GM18508 (cell line): ENCODE data around the gene SMYD3.

ENCODE experiments used
- ATAC-seq: cut with Tn5 transposase; IDR thresholded peaks from one replicate; pipeline ENCODE4 v1.9.1; 2021; ENCODE audit warnings: moderate number of reproducible peaks; ENCODE audit not compliant: insufficient read depth, unreplicated experiment

The SMYD3 gene

GRCh38 chr1:245807954-245808719, 698.9 kb downstream of the SMYD3 start:
- no peak for ATAC-seq

GRCh38 chr1:245807306-245807705, 699.8 kb downstream of the SMYD3 start:
- peak; percentile 65 for ATAC-seq

- ATAC-seq = no peak
Measured at GRCh38 chr1:245805532-245805931, 701.5 kb downstream of the SMYD3 start.

- no peak for ATAC-seq
Measured at GRCh38 chr1:245804696-245805095, 702.4 kb downstream of the SMYD3 start.

GRCh38 chr1:245803666-245804037, 703.4 kb downstream of the SMYD3 start:
- no peak for ATAC-seq

- ATAC-seq = no peak
Measured at GRCh38 chr1:245802941-245803665, 704.0 kb downstream of the SMYD3 start.

- no peak for ATAC-seq
Measured at GRCh38 chr1:245800901-245801605, 706.0 kb downstream of the SMYD3 start.

GRCh38 chr1:245798349-245798711, 708.7 kb downstream of the SMYD3 start:
- no peak for ATAC-seq

DNA sequence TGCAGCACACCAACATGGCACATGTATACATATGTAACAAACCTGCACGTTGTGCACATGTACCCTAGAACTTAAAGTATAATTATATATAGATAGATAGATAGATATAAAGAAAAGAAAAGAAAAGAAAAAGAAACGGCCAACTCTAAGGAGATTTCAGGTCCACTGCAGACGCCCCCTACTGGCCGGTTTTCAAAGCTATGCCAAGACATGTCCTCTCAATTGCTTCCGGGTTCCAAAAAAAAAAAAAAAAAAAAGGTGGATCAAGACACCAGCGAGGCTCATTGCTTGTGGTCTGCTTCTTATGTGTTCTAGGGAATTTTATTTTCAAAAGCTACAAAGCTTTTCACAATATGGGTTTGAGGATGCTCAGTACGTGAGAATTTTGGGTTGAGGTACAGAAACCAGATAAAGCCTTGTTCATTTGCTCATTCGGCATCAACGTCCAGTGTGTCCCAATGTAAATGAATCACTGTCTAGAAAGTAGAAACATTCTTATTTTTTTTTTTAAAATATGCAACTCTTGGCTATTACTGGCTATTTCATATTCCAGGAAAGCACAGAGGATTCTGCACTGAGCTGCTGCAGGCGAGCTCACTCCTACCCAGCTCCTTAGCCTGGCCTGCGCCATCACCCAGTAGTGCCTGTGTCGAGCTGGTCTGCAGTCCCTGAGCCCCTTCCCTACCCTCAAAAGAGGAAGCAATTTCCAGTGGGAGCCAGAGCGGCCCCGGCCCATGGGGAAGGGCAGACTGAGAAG, 709.3 kb downstream of the SMYD3 start:
- no peak for ATAC-seq

DNA sequence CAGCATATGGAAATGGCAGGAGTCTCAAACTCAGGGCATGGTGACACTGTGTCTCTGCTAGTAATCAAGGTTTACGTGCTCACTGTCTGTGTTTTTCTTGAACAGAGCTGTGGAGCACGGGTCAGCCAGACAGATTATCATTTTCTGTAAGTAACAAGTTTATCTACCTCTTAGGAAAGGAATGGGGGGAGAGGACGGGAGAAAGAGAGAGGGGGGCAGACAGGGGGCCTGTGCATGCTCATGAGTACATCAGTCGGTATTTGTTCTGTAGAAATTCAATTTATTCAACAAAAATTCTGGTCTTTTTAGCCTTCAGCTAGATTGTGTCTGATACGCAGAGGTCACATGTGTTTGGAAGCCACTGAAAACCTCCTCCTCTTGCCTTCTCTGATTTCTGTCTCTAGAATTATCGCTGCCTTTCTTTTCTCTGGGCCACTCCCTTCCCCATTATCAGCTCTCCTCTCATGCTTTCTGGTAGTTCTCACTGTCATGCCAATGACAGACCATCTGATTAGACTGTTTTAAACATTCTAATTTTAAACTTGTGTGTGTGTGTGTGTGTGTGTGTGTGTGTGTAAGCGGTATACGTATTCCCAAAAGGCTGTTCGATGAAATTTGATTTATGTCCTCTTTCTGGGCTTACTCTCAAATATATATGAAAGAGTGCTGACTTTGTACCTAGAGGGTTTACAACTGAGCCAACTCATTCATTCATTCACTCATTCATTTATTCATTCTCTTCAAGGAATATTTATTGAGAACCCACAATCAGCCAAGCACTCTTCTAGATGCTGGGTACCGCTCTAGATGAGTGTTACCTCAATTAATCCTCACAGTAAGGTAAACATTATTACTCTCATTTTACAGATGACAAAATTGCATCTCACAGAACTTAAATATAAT, 715.4 kb downstream of the SMYD3 start:
- ATAC-seq = no peak

GRCh38 chr1:245790441-245790840, 716.6 kb downstream of the SMYD3 start:
- ATAC-seq = no peak

GRCh38 chr1:245788886-245789285, 718.2 kb downstream of the SMYD3 start:
- no peak for ATAC-seq

GRCh38 chr1:245788269-245788668, 718.8 kb downstream of the SMYD3 start:
- no peak for ATAC-seq

GRCh38 chr1:245786948-245787347, 720.1 kb downstream of the SMYD3 start:
- no peak for ATAC-seq

- no peak for ATAC-seq
Measured at GRCh38 chr1:245779797-245780755, 727.0 kb downstream of the SMYD3 start.

GRCh38 chr1:245777752-245778151, 729.3 kb downstream of the SMYD3 start:
- no peak for ATAC-seq

GRCh38 chr1:245776694-245777332, 730.3 kb downstream of the SMYD3 start:
- ATAC-seq = no peak

GRCh38 chr1:245776139-245776538, 730.9 kb downstream of the SMYD3 start:
- no peak for ATAC-seq
